T-helper 9 cell (primary cell): ENCODE measurements around the gene WASF2.
A peak's percentile ranks its signal among the peaks of the same experiment; 100 is the strongest.

Experiments used
- DNase-seq: peaks from one replicate; pipeline ENCODE4 v3.0.0-alpha.2; 2020

Gene WASF2

GRCh38 chr1:27368869-27369582, 120.9 kb downstream of the WASF2 start:
- no peak for DNase-seq

GRCh38 chr1:27367160-27367650, 122.8 kb downstream of the WASF2 start:
- no peak for DNase-seq

- DNase-seq: no peak
Measured at GRCh38 chr1:27366411-27367159, 123.4 kb downstream of the WASF2 start, which contains the start of gene MAP3K6. TSS of gene MAP3K6 (minus strand) at chr1:27366961. CDS start at chr1:27366597, 364 bp downstream.

- DNase-seq: peak; percentile 61
Measured at GRCh38 chr1:27366113-27366410, 123.9 kb downstream of the WASF2 start.

GRCh38 chr1:27365372-27366112, 124.4 kb downstream of the WASF2 start:
- DNase-seq: peak; percentile 80

GRCh38 chr1:27364696-27365371, 125.1 kb downstream of the WASF2 start:
- no peak for DNase-seq

GRCh38 chr1:27363766-27364695, 125.9 kb downstream of the WASF2 start:
- no peak for DNase-seq

GRCh38 chr1:27361553-27361952, 128.4 kb downstream of the WASF2 start:
- DNase-seq: no peak

GRCh38 chr1:27361044-27361402, 128.9 kb downstream of the WASF2 start:
- no peak for DNase-seq

GRCh38 chr1:27360159-27361043, 129.6 kb downstream of the WASF2 start:
- peak; percentile 56 for DNase-seq

GRCh38 chr1:27359822-27360158, 130.2 kb downstream of the WASF2 start:
- DNase-seq: no peak

GRCh38 chr1:27358928-27359313, 131.0 kb downstream of the WASF2 start:
- no peak for DNase-seq

GRCh38 chr1:27358038-27358927, 131.7 kb downstream of the WASF2 start:
- DNase-seq: no peak

- peak; percentile 72 for DNase-seq
Measured at GRCh38 chr1:27357281-27358037, 132.5 kb downstream of the WASF2 start.

- DNase-seq: no peak
Measured at GRCh38 chr1:27356619-27357280, 133.2 kb downstream of the WASF2 start.

- DNase-seq: no peak
Measured at GRCh38 chr1:27356277-27356618, 133.7 kb downstream of the WASF2 start.

- DNase-seq: no peak
Measured at GRCh38 chr1:27355683-27356082, 134.3 kb downstream of the WASF2 start.
